Gastroesophageal sphincter (tissue), 4 donors: ENCODE results near the gene DSE. TPM values are rescaled to one million over a fixed set of nuclear protein-coding genes. Genes with fewer than 3 reads are reported as not detected.

Experiments used
- ATAC-seq: fragments of 150-250 bp; one replicate; pipeline ENCODE4 v1.9.1; 2016; ENCODE audit warnings: mild to moderate bottlenecking, moderate library complexity
- H3K27ac ChIP-seq, 4 donors: fragments of 200-600 bp; sonication (generic) in 3 of 4; 1 replicate in 3 of 4; 2 replicates in 1 of 4; pipeline ENCODE4 v1.5.1; 2016 to 2019
- H3K27me3 ChIP-seq: fragments of 200-600 bp; sonication (generic); one replicate; pipeline ENCODE4 v1.5.1; 2019
- H3K36me3 ChIP-seq, 2 donors: fragments of 200-600 bp; sonication (generic); one replicate each; pipeline ENCODE4 v1.5.1; 2019; ENCODE audit warnings: control low read depth in 1 of 2
- H3K4me1 ChIP-seq, 3 donors: fragments of 200-600 bp; sonication (generic); 1 replicate in 2 of 3; 2 replicates in 1 of 3; pipeline ENCODE4 v1.5.1; 2016 to 2019; ENCODE audit warnings: control low read depth in 2 of 3
- H3K4me3 ChIP-seq, 2 donors: fragments of 200-600 bp; sonication (generic); one replicate each; pipeline ENCODE4 v1.5.1; 2019; ENCODE audit warnings: mild to moderate bottlenecking in 1 of 2, moderate library complexity in 1 of 2
- H3K9me3 ChIP-seq, 3 donors: fragments of 200-600 bp; sonication (generic); one replicate each; pipeline ENCODE4 v1.5.1; 2017 to 2019; ENCODE audit warnings: control low read depth in 2 of 3
- CTCF ChIP-seq, 4 experiments: fragments of 200-600 bp in 2 of 4; fragments of 450-650 bp in 2 of 4; sonication (generic) in 1 of 4; IDR thresholded peaks; one replicate each; pipeline ENCODE4 v1.5.1; 2017 to 2019; ENCODE audit warnings: antibody characterized with exemption in 4 of 4, mild to moderate bottlenecking in 2 of 4, moderate library complexity in 2 of 4
- EP300 ChIP-seq: sonication (generic); formaldehyde crosslinking; IDR thresholded peaks from one replicate; pipeline ENCODE4 v1.6.1; 2017; ENCODE audit warnings: antibody characterized with exemption, mild to moderate bottlenecking
- POLR2A ChIP-seq, 2 donors: fragments of 450-650 bp; IDR thresholded peaks; one replicate each; pipeline ENCODE4 v1.6.1; 2017; ENCODE audit warnings: antibody characterized with exemption in 2 of 2, mild to moderate bottlenecking in 2 of 2, moderate library complexity in 1 of 2
- POLR2AphosphoS5 ChIP-seq: sonication (generic); formaldehyde crosslinking; IDR thresholded peaks from one replicate; pipeline ENCODE4 v1.6.1; 2017; ENCODE audit warnings: antibody characterized with exemption
- WGBS, 2 donors: methylation state at CpG; one replicate each; pipeline ENCODE4 v1.1.5; 2018; ENCODE audit warnings: low coverage in 1 of 2; 5-methylcytosine and 5-hydroxymethylcytosine counted together
- total RNA-seq, 4 donors: library from RNA; depleted of rRNA; stranded (reverse); fragments of >200 nt; gene quantifications; one replicate each; pipeline ENCODE4 v1.1.0, GENCODE V29; 2016

Gene DSE
- total RNA-seq, 4 donors from 2014 or later: 26.3 to 45.4 (median 36.3) TPM

DNA sequence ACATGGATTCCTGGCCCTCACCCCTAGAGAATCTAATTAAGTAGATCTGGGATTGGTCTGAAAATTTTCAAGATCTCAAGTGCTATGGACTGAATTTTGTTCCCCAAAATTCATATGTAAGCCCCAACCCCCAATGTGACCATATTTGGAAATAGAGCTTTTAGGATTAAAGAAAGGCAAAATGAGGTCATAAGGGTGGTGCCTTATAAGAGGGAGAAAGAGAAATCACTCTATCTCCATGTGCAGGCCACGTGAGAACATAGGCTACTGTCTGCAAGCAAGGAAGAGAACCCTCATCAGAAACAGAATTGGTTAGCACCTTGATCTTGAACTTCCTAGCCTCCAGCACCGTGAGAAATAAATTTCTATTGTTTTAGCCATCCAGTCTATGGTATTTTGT lies 8.5 kb upstream of the DSE start:
- 71 to 76% methylated on average over 2 of the region's 2 CpGs for WGBS, 2 donors
- no peak for ATAC-seq

GRCh38 chr6:116363759-116364158 lies 7.0 kb upstream of the DSE start:
- TF ChIP-seq EP300 (no peak), POLR2A (IDR thresholded peaks at IDR 0.05) (no peak), CTCF (IDR thresholded peaks at IDR 0.05) (no peak), POLR2AphosphoS5 (no peak)
- Histone ChIP-seq H3K4me1 (peaks cover 0 to 1% (median 0%) of the 10 kb centered on the region in 3 donors), H3K27me3 (no peaks in the 10 kb centered on the region), H3K4me3 (no peak overlapping the region), H3K27ac (no peak overlapping the region), H3K9me3 (no peaks in the 10 kb centered on the region), H3K36me3 (no peaks in the 10 kb centered on the region)
- no peak for ATAC-seq

More for the DNA sequence above, 8.5 kb upstream of the DSE start:
- no peaks in the 10 kb centered on the region for H3K4me1 ChIP-seq
- H3K9me3 ChIP-seq: no peaks in the 10 kb centered on the region
- no peak overlapping the region for H3K4me3 ChIP-seq
- no peaks in the 10 kb centered on the region for H3K27me3 ChIP-seq
- H3K36me3 ChIP-seq: no peaks in the 10 kb centered on the region
- no peak for TF ChIP-seq POLR2AphosphoS5
- TF ChIP-seq CTCF (IDR thresholded peaks at IDR 0.05): no peak
- TF ChIP-seq POLR2A (IDR thresholded peaks at IDR 0.05): no peak
- no peak for TF ChIP-seq EP300
- H3K27ac ChIP-seq: no peak overlapping the region

GRCh38 chr6:116364321-116364720 lies 6.4 kb upstream of the DSE start:
- Histone ChIP-seq H3K27ac (no peak overlapping the region), H3K4me1 (peaks cover 0 to 4% (median 0%) of the 10 kb centered on the region in 3 donors), H3K9me3 (no peaks in the 10 kb centered on the region), H3K4me3 (no peak overlapping the region), H3K27me3 (no peaks in the 10 kb centered on the region), H3K36me3 (no peaks in the 10 kb centered on the region)
- WGBS, 2 donors: 74 to 86% methylated on average over 1 to 2 of the region's 2 CpGs
- no peak for ATAC-seq
- TF ChIP-seq EP300 (no peak), POLR2A (IDR thresholded peaks at IDR 0.05) (no peak), CTCF (IDR thresholded peaks at IDR 0.05) (no peak), POLR2AphosphoS5 (no peak)

DNA sequence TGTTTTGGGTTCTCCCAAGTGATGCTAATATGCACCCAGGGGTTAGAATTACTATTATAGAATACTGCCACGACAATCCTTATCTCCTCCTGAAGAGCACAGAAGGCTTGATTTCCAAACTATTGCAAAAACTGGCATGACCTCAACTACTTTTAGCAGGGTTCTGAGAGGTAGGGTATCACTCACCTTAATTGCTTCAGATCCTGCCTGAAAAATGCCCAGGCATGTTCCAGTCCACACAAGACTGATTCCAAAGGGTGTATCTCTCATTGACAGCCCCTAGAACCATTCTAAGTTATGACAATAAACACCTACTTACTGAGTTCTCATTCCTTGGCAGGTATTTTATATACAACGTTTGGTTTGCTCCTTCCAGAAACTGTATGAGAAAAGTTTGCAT lies 5.0 kb upstream of the DSE start:
- no peaks in the 10 kb centered on the region for H3K36me3 ChIP-seq
- 40 to 63% methylated on average over 2 of the region's 2 CpGs for WGBS, 2 donors
- no peak overlapping the region for H3K27ac ChIP-seq
- no peaks in the 10 kb centered on the region for H3K9me3 ChIP-seq
- H3K4me1 ChIP-seq: peaks cover 0 to 13% (median 4%) of the 10 kb centered on the region in 3 donors
- no peaks in the 10 kb centered on the region for H3K27me3 ChIP-seq
- H3K4me3 ChIP-seq: no peak overlapping the region
- TF ChIP-seq POLR2AphosphoS5: no peak
- no peak for TF ChIP-seq EP300
- TF ChIP-seq CTCF (IDR thresholded peaks at IDR 0.05): no peak
- TF ChIP-seq POLR2A (IDR thresholded peaks at IDR 0.05): no peak
- no peak for ATAC-seq

- H3K9me3 ChIP-seq: no peaks in the 10 kb centered on the region
- TF ChIP-seq CTCF (IDR thresholded peaks at IDR 0.05) (no peak), POLR2AphosphoS5 (no peak), POLR2A (IDR thresholded peaks at IDR 0.05) (no peak), EP300 (no peak)
- H3K36me3 ChIP-seq: no peaks in the 10 kb centered on the region
- H3K27me3 ChIP-seq: no peaks in the 10 kb centered on the region
- no peak for ATAC-seq
- no peak overlapping the region for H3K4me3 ChIP-seq
- no peak overlapping the region for H3K27ac ChIP-seq
- peaks cover 0 to 16% (median 4%) of the 10 kb centered on the region in 3 donors for H3K4me1 ChIP-seq
- 88 to 94% methylated on average over 2 to 6 of the region's 6 CpGs for WGBS, 2 donors
These were observed 3.9 kb upstream of the DSE start for GRCh38 chr6:116366740-116367275.
